Cardiac fibroblast (primary cell): ENCODE results near the gene RD3L.
"Not testable (repeated sequence)": the region's sequence is repeated elsewhere in the genome, so short reads cannot be mapped to it uniquely, and the experiment has no call there.

Source experiments
- DNase-seq, 2 donors: peaks; one replicate each; pipeline versions ENCODE4 v3.0.0 to v3.0.0-alpha.2; 2010; ENCODE audit warnings: low read depth in 2 of 2
- H3K4me3 ChIP-seq, 2 donors: replicated peaks in 1 of 2; 1 replicate in 1 of 2; 2 replicates in 1 of 2; pipeline ENCODE4 v1.5.1; 2011; ENCODE audit warnings: low read depth in 2 of 2, low read length in 2 of 2, mild to moderate bottlenecking in 2 of 2, moderate library complexity in 1 of 2
- TF ChIP-seq, protein P1 (sequence below): IDR thresholded peaks from one replicate; pipeline ENCODE4 v1.5.1; 2011; ENCODE audit warnings: low read depth, mild to moderate bottlenecking, low read length, inconsistent platforms

RD3L gene

GRCh38 chr14:103941973-103942736 is at the start of gene RD3L:
Gene RD3L (minus strand): TSS chr14:103942529. CDS start chr14:103941695, 834 bp downstream.
- H3K4me3 ChIP-seq: no peak within 1 kb of the TSS
- TF ChIP-seq, protein P1, sequence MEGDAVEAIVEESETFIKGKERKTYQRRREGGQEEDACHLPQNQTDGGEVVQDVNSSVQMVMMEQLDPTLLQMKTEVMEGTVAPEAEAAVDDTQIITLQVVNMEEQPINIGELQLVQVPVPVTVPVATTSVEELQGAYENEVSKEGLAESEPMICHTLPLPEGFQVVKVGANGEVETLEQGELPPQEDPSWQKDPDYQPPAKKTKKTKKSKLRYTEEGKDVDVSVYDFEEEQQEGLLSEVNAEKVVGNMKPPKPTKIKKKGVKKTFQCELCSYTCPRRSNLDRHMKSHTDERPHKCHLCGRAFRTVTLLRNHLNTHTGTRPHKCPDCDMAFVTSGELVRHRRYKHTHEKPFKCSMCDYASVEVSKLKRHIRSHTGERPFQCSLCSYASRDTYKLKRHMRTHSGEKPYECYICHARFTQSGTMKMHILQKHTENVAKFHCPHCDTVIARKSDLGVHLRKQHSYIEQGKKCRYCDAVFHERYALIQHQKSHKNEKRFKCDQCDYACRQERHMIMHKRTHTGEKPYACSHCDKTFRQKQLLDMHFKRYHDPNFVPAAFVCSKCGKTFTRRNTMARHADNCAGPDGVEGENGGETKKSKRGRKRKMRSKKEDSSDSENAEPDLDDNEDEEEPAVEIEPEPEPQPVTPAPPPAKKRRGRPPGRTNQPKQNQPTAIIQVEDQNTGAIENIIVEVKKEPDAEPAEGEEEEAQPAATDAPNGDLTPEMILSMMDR: no peak
- DNase-seq: no peak

GRCh38 chr14:103989964-103990363 is 47.6 kb upstream of the RD3L start:
- TF ChIP-seq, protein P1: no peak
- H3K4me3 ChIP-seq: no peak overlapping the region
- no peak for DNase-seq

GRCh38 chr14:103989034-103989433 is 46.7 kb upstream of the RD3L start:
- TF ChIP-seq, protein P1: no peak
- DNase-seq: no peak
- H3K4me3 ChIP-seq: no peak overlapping the region

- no peak overlapping the region for H3K4me3 ChIP-seq
- TF ChIP-seq, protein P1: no peak
- no peak for DNase-seq
Measured at GRCh38 chr14:103984196-103984595, 41.9 kb upstream of the RD3L start.

DNA sequence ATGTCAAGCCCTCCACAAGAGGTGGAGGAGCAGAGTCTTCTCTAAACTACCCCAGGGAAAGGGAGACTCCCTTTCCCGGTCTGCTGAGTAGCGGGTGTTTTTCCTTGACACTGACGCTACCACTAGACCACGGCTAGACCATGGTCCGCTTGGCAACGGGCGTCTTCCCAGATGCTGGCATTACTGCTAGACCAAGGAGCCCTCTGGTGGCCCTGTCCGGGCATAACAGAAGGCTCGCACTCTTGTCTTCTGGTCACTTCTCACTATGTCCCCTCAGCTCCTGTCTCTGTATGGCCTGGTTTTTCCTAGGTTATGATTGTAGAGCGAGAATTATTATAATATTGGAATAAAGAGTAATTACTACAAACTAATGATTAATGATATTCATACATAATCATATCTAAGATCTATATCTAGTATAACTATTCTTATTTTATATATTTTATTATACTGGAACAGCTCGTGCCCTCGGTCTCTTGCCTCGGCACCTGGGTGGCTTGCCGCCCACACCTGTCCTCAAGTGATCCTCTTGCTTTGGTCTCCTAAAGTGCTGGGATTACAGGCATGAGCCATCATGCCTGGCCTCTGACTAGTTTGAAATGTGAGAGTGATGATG is 38.4 kb upstream of the RD3L start:
- TF ChIP-seq, protein P1: peak; percentile 43
- DNase-seq: peak; percentile 46 to 48
- H3K4me3 ChIP-seq: not testable (repeated sequence)

- TF ChIP-seq, protein P1: no peak
- DNase-seq: no peak
- H3K4me3 ChIP-seq: no peak overlapping the region
Measured at GRCh38 chr14:103974575-103974974, 32.2 kb upstream of the RD3L start.
